SK-N-SH treated with all-trans-retinoic acid at 6 μM for 48 hours (cell line): Measurements from ENCODE around the gene IRF2BPL.

ENCODE experiments used
- ARNTL ChIP-seq: fragments of 450-650 bp; formaldehyde crosslinking; IDR thresholded peaks from 2 replicates; pipeline ENCODE4 v1.5.0; 2020; ENCODE audit warnings: low read depth, mild to moderate bottlenecking, moderate library complexity, borderline replicate concordance
- CREB5 ChIP-seq: fragments of 250-450 bp; sonication (Bioruptor Pico); IDR thresholded peaks from 2 replicates; pipeline ENCODE4 v1.5.1; 2020; ENCODE audit warnings: low read depth, mild to moderate bottlenecking, moderate library complexity
- CSDC2 ChIP-seq: fragments of 250-450 bp; sonication (Bioruptor Pico); IDR thresholded peaks from 2 replicates; pipeline ENCODE4 v1.5.0; 2020; ENCODE audit warnings: mild to moderate bottlenecking, moderate library complexity
- OSR1 ChIP-seq: fragments of 250-450 bp; sonication (Bioruptor Pico); IDR thresholded peaks from 2 replicates; pipeline ENCODE4 v1.8.0; 2022; ENCODE audit warnings: moderate library complexity, mild to moderate bottlenecking, inconsistent platforms
- SNAI2 ChIP-seq: fragments of 250-450 bp; sonication (Bioruptor Pico); IDR thresholded peaks from 2 replicates; pipeline ENCODE4 v1.5.0; 2020; ENCODE audit warnings: mild to moderate bottlenecking, moderate library complexity
- TCF4 ChIP-seq: fragments of 250-450 bp; sonication (Bioruptor Pico); IDR thresholded peaks from 2 replicates; pipeline ENCODE4 v1.8.0; 2021; ENCODE audit warnings: mild to moderate bottlenecking, moderate library complexity, borderline replicate concordance
- TOX ChIP-seq: fragments of 250-450 bp; sonication (Bioruptor Pico); IDR thresholded peaks from 2 replicates; pipeline ENCODE4 v1.8.0; 2021; ENCODE audit warnings: mild to moderate bottlenecking, moderate library complexity, borderline replicate concordance
- ZFP30 ChIP-seq: fragments of 450-650 bp; formaldehyde crosslinking; IDR thresholded peaks from 2 replicates; pipeline ENCODE4 v1.5.0; 2022; ENCODE audit warnings: mild to moderate bottlenecking, moderate library complexity
- ZNF565 ChIP-seq: fragments of 450-650 bp; formaldehyde crosslinking; conservative IDR thresholded peaks from 2 replicates; pipeline ENCODE4 v1.5.0; 2020; ENCODE audit warnings: low read depth, mild to moderate bottlenecking, moderate library complexity
- ZNF70 ChIP-seq: fragments of 450-650 bp; formaldehyde crosslinking; IDR thresholded peaks from 2 replicates; pipeline ENCODE4 v1.5.0; 2020; ENCODE audit warnings: mild to moderate bottlenecking, moderate library complexity
- TF ChIP-seq, protein P1 (sequence below): fragments of 250-450 bp; sonication (Bioruptor Pico); IDR thresholded peaks from 2 replicates; pipeline ENCODE4 v1.8.0; 2020; ENCODE audit warnings: mild to moderate bottlenecking, moderate library complexity, borderline replicate concordance
- TF ChIP-seq, protein P2 (sequence below): fragments of 250-450 bp; sonication (Bioruptor Pico); IDR thresholded peaks from 2 replicates; pipeline ENCODE4 v1.8.0; 2021; ENCODE audit warnings: low read depth, mild to moderate bottlenecking, moderate library complexity, borderline replicate concordance

GRCh38 chr14:77058785-77059184 lies 30.3 kb upstream of the IRF2BPL start:
- TF ChIP-seq, protein P1, sequence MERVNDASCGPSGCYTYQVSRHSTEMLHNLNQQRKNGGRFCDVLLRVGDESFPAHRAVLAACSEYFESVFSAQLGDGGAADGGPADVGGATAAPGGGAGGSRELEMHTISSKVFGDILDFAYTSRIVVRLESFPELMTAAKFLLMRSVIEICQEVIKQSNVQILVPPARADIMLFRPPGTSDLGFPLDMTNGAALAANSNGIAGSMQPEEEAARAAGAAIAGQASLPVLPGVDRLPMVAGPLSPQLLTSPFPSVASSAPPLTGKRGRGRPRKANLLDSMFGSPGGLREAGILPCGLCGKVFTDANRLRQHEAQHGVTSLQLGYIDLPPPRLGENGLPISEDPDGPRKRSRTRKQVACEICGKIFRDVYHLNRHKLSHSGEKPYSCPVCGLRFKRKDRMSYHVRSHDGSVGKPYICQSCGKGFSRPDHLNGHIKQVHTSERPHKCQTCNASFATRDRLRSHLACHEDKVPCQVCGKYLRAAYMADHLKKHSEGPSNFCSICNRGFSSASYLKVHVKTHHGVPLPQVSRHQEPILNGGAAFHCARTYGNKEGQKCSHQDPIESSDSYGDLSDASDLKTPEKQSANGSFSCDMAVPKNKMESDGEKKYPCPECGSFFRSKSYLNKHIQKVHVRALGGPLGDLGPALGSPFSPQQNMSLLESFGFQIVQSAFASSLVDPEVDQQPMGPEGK (CRISPR knock-in tag): no peak
- no peak for TF ChIP-seq ZNF565 (CRISPR knock-in tag)
- TF ChIP-seq, protein P2, sequence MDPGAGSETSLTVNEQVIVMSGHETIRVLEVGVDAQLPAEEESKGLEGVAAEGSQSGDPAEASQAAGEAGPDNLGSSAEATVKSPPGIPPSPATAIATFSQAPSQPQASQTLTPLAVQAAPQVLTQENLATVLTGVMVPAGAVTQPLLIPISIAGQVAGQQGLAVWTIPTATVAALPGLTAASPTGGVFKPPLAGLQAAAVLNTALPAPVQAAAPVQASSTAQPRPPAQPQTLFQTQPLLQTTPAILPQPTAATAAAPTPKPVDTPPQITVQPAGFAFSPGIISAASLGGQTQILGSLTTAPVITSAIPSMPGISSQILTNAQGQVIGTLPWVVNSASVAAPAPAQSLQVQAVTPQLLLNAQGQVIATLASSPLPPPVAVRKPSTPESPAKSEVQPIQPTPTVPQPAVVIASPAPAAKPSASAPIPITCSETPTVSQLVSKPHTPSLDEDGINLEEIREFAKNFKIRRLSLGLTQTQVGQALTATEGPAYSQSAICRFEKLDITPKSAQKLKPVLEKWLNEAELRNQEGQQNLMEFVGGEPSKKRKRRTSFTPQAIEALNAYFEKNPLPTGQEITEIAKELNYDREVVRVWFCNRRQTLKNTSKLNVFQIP (CRISPR knock-in tag): no peak
- TF ChIP-seq ARNTL (CRISPR knock-in tag): no peak
- TF ChIP-seq ZNF70 (CRISPR knock-in tag): no peak
- TF ChIP-seq OSR1 (CRISPR knock-in tag): no peak
- TF ChIP-seq ZFP30 (CRISPR knock-in tag): no peak
- TF ChIP-seq CSDC2 (CRISPR knock-in tag): no peak
- no peak for TF ChIP-seq SNAI2 (CRISPR knock-in tag)
- no peak for TF ChIP-seq TCF4
- TF ChIP-seq TOX (CRISPR knock-in tag): no peak
- TF ChIP-seq CREB5: no peak
